Osteoblast (primary cell): ENCODE measurements around the gene RAB3A. TPM values are rescaled to one million over a fixed set of nuclear protein-coding genes. Genes with fewer than 3 reads are reported as not detected.

Source experiments
- DNase-seq: peaks from one replicate; pipeline ENCODE4 v3.0.0; 2011; ENCODE audit warnings: low spot score, mixed read lengths; ENCODE audit not compliant: insufficient read length; ENCODE audit errors: missing footprints
- H2AFZ ChIP-seq: 2 replicates; pipeline ENCODE4 v1.6.0; 2011; ENCODE audit warnings: mild to moderate bottlenecking, low read length
- H3K27ac ChIP-seq: 2 replicates; pipeline ENCODE4 v1.5.1; 2011; ENCODE audit warnings: mild to moderate bottlenecking, low read depth, low read length, moderate library complexity
- H3K27me3 ChIP-seq: 2 replicates; pipeline ENCODE4 v1.6.0; 2012; ENCODE audit warnings: mild to moderate bottlenecking, control low read depth, inconsistent platforms, low read length, moderate library complexity; ENCODE audit not compliant: insufficient read depth
- H3K36me3 ChIP-seq: 2 replicates; pipeline ENCODE4 v1.5.1; 2011; ENCODE audit warnings: mild to moderate bottlenecking, low read length, control low read depth, moderate library complexity; ENCODE audit not compliant: insufficient read depth
- H3K4me1 ChIP-seq: 2 replicates; pipeline ENCODE4 v1.5.1; 2011; ENCODE audit warnings: mild to moderate bottlenecking, low read length, control low read depth, moderate library complexity; ENCODE audit not compliant: insufficient read depth
- H3K4me2 ChIP-seq: 2 replicates; pipeline ENCODE4 v1.6.0; 2011; ENCODE audit warnings: mild to moderate bottlenecking, low read length; ENCODE audit not compliant: insufficient read depth
- H3K4me3 ChIP-seq: fragments of 200-600 bp; sonication (generic); 3 replicates; pipeline ENCODE4 v1.5.1; 2012; ENCODE audit warnings: mild to moderate bottlenecking, low read length, inconsistent platforms; ENCODE audit not compliant: insufficient read depth
- H3K79me2 ChIP-seq: 2 replicates; pipeline ENCODE4 v1.6.0; 2012; ENCODE audit warnings: mild to moderate bottlenecking, low read length, control low read depth, inconsistent platforms; ENCODE audit not compliant: insufficient read depth
- H3K9me3 ChIP-seq: 2 replicates; pipeline ENCODE4 v1.5.1; 2011; ENCODE audit warnings: low read depth, low read length, control low read depth
- H4K20me1 ChIP-seq: 2 replicates; pipeline ENCODE4 v1.6.0; 2012; ENCODE audit warnings: mild to moderate bottlenecking, low read length, control low read depth; ENCODE audit not compliant: insufficient read depth
- CTCF ChIP-seq: IDR thresholded peaks from 2 replicates; pipeline ENCODE4 v1.5.1; 2011; ENCODE audit warnings: mild to moderate bottlenecking, low read depth, low read length, moderate library complexity; ENCODE audit errors: extremely low read depth
- small RNA-seq: library from RNA; depleted of rRNA; stranded (forward); fragments of <200 nt; gene quantifications from one replicate; pipeline ENCODE3, GENCODE V24; 2012
- total RNA-seq: library from RNA; depleted of rRNA; stranded (reverse); fragments of >200 nt; gene quantifications from 2 replicates; pipeline ENCODE4 v1.2.3, GENCODE V29; 2012

RAB3A gene
- total RNA-seq, 1 donor = 0.72 TPM

DNA sequence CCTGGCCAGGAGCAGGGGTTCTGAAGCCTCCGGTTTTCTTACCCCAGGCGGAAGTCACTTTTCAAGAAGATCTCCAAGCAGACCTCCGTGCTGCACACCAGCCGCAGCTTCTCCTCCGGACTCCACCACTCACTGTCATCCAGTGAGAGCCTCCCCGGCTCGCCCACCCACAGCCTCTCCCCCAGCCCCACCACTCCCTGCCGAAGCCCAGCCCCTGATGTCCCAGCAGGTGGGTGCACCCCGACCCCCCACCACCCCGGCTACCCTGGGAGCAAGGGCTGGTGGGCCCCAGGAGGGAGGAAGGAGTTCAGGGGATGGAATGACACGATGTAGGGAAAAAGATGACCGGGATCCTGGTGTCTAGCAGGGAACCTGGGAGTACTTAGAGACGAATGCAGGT lies 56.4 kb downstream of the RAB3A start:
- H3K9me3 ChIP-seq = no peaks in the 10 kb centered on the region
- TF ChIP-seq CTCF = no peak
- no peaks in the 10 kb centered on the region for H4K20me1 ChIP-seq
- peaks cover 32% of the 10 kb centered on the region for H3K36me3 ChIP-seq
- H3K4me2 ChIP-seq = no peak overlapping the region
- H3K79me2 ChIP-seq = no peaks in the 10 kb centered on the region
- H3K27ac ChIP-seq = no peak overlapping the region
- H2AFZ ChIP-seq = no peak overlapping the region
- no peak overlapping the region for H3K4me3 ChIP-seq
- H3K4me1 ChIP-seq = peaks cover 8% of the 10 kb centered on the region
- H3K27me3 ChIP-seq = no peaks in the 10 kb centered on the region
- no peak for DNase-seq

Small RNA genes within 50 kb of the gene (small RNA-seq; reads per million reads assigned to genes)
- gene IFI30 = not detected

Other genes starting within 250 kb of the RAB3A start
- gene KCNN1, start 236.9 kb downstream of the RAB3A start, total RNA-seq = under 0.01 TPM in 1 of 2 replicates, not detected in the other
- 15.9 and 22.4 TPM in 2 replicates for gene ARRDC2, start 195.9 kb downstream of the RAB3A start, total RNA-seq
- 0.29 and 0.72 TPM in 2 replicates for gene IL12RB1, start 117.1 kb downstream of the RAB3A start, total RNA-seq
- 5.4 and 5.6 TPM in 2 replicates for gene MAST3, start 106.3 kb downstream of the RAB3A start, total RNA-seq
- 25.7 and 28.0 TPM in 2 replicates for gene PIK3R2, start 50.9 kb downstream of the RAB3A start, total RNA-seq
- 110 and 126 TPM in 2 replicates for gene IFI30, start 30.2 kb downstream of the RAB3A start, total RNA-seq
- 8.3 and 9.4 TPM in 2 replicates for gene MPV17L2, start 10.8 kb downstream of the RAB3A start, total RNA-seq
- under 0.01 TPM in 1 of 2 replicates, not detected in the other for gene PDE4C, start 22.4 kb upstream of the RAB3A start, total RNA-seq
- 2.5 and 3.5 TPM in 2 replicates for gene IQCN, start 70.4 kb upstream of the RAB3A start, total RNA-seq
- gene JUND, start 77.6 kb upstream of the RAB3A start, total RNA-seq = 170 and 172 TPM in 2 replicates
- gene LSM4, start 119.0 kb upstream of the RAB3A start, total RNA-seq = 74.3 and 74.6 TPM in 2 replicates
- 31.1 and 56.3 TPM in 2 replicates for gene PGPEP1, start 136.6 kb upstream of the RAB3A start, total RNA-seq
- 61.6 and 74.2 TPM in 2 replicates for gene GDF15, start 182.1 kb upstream of the RAB3A start, total RNA-seq
- gene LRRC25, start 193.6 kb upstream of the RAB3A start, total RNA-seq = 0.88 and 1.1 TPM in 2 replicates
- gene SSBP4, start 215.4 kb upstream of the RAB3A start, total RNA-seq = 77.8 and 90.8 TPM in 2 replicates
- 7.7 and 8.0 TPM in 2 replicates for gene ISYNA1, start 234.1 kb upstream of the RAB3A start, total RNA-seq